ENCODE data around the gene CDHR1. TPM values are rescaled to one million over a fixed set of nuclear protein-coding genes. Genes with fewer than 3 reads are reported as not detected.

Gene CDHR1
- polyA plus RNA-seq, 3 donors = not detected

GRCh38 chr10:84205853-84206525 lies 11.7 kb downstream of the CDHR1 start:
- Mint-ChIP-seq H3K36me3 (no peaks in the 10 kb centered on the region), H3K4me1 (no peaks in the 10 kb centered on the region), H3K27ac (no peak overlapping the region), H3K27me3 (ENCODE audit: low read depth in 3 of 3) (peaks cover 4 to 8% (median 4%) of the 10 kb centered on the region in 3 donors), H3K4me3 (no peak overlapping the region), H3K9me3 (no peaks in the 10 kb centered on the region)
- intact Hi-C loops (cut with micrococcal nuclease) = no loop called here
- Histone ChIP-seq H4K20me1 (ENCODE audit: insufficient read depth, low read length) (no peaks in the 10 kb centered on the region), H3K27ac (ENCODE audit: low read depth in 1 of 2, low read length in 2 of 2) (no peak overlapping the region), H3K27me3 (ENCODE audit: control insufficient read depth in 2 of 2, insufficient read depth in 2 of 2, low read length in 2 of 2) (no peaks in the 10 kb centered on the region), H3K4me2 (replicated peaks; ENCODE audit: extremely low read depth, low read length, poor library complexity, severe bottlenecking) (no peak overlapping the region), H3K9me3 (replicated peaks in 1 of 2; ENCODE audit: control insufficient read depth in 1 of 2, insufficient read depth in 1 of 2, low read length in 2 of 2) (no peaks in the 10 kb centered on the region), H3K36me3 (replicated peaks in 1 of 2; ENCODE audit: control insufficient read depth in 1 of 2, insufficient read depth in 2 of 2, low read length in 2 of 2) (no peaks in the 10 kb centered on the region), H3K4me3 (replicated peaks in 1 of 3; ENCODE audit: low read depth in 2 of 3, low read length in 3 of 3) (no peak overlapping the region), H2AFZ (ENCODE audit: insufficient read depth, low read depth, low read length, poor library complexity, severe bottlenecking) (no peak overlapping the region), H3K9ac (ENCODE audit: insufficient read depth, low read length, poor library complexity, severe bottlenecking) (no peak overlapping the region), H3K4me1 (ENCODE audit: control insufficient read depth in 1 of 2, insufficient read depth in 2 of 2, low read length in 2 of 2) (no peaks in the 10 kb centered on the region), H3K79me2 (ENCODE audit: insufficient read depth, low read length) (no peaks in the 10 kb centered on the region)
- TF ChIP-seq, protein P1, sequence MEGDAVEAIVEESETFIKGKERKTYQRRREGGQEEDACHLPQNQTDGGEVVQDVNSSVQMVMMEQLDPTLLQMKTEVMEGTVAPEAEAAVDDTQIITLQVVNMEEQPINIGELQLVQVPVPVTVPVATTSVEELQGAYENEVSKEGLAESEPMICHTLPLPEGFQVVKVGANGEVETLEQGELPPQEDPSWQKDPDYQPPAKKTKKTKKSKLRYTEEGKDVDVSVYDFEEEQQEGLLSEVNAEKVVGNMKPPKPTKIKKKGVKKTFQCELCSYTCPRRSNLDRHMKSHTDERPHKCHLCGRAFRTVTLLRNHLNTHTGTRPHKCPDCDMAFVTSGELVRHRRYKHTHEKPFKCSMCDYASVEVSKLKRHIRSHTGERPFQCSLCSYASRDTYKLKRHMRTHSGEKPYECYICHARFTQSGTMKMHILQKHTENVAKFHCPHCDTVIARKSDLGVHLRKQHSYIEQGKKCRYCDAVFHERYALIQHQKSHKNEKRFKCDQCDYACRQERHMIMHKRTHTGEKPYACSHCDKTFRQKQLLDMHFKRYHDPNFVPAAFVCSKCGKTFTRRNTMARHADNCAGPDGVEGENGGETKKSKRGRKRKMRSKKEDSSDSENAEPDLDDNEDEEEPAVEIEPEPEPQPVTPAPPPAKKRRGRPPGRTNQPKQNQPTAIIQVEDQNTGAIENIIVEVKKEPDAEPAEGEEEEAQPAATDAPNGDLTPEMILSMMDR (IDR thresholded peaks at IDR 0.05) = peak; percentile 26
- DNase-seq = no peak
- WGBS (ENCODE audit: insufficient coverage) = 94% methylated on average over 4 of the region's 6 CpGs

DNA sequence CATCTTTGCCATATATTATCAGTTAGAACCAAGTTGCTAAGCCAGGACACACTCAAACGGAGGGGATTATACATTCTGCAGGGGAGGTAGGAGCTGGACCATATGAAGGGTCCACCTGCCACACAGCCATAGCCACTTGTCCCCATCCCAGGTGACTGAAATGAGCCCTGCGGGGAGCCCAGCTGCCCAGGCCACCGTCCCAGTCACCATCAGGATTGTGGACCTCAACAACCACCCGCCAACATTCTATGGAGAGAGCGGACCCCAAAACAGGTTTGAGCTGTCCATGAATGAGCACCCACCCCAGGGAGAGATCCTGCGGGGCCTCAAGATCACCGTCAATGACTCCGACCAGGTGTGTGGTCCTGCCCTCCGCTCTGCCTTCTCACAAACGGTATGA lies 13.7 kb downstream of the CDHR1 start:
- no peak overlapping the region for H3K4me2 ChIP-seq (replicated peaks; ENCODE audit: extremely low read depth, low read length, poor library complexity, severe bottlenecking)
- H3K27me3 ChIP-seq (ENCODE audit: control insufficient read depth in 2 of 2, insufficient read depth in 2 of 2, low read length in 2 of 2) = no peaks in the 10 kb centered on the region
- Mint-ChIP-seq H3K27me3 (ENCODE audit: low read depth in 3 of 3) (peaks cover 4 to 13% (median 8%) of the 10 kb centered on the region in 3 donors), H3K9me3 (no peaks in the 10 kb centered on the region), H3K4me1 (no peaks in the 10 kb centered on the region), H3K4me3 (no peak overlapping the region), H3K36me3 (no peaks in the 10 kb centered on the region), H3K27ac (no peak overlapping the region)
- H3K4me3 ChIP-seq (replicated peaks in 1 of 3; ENCODE audit: low read depth in 2 of 3, low read length in 3 of 3) = no peak overlapping the region
- intact Hi-C loops (cut with micrococcal nuclease) = no loop called here
- H2AFZ ChIP-seq (ENCODE audit: insufficient read depth, low read depth, low read length, poor library complexity, severe bottlenecking) = no peak overlapping the region
- no peak for DNase-seq
- no peaks in the 10 kb centered on the region for H4K20me1 ChIP-seq (ENCODE audit: insufficient read depth, low read length)
- no peak overlapping the region for H3K9ac ChIP-seq (ENCODE audit: insufficient read depth, low read length, poor library complexity, severe bottlenecking)
- no peak overlapping the region for H3K27ac ChIP-seq (ENCODE audit: low read depth in 1 of 2, low read length in 2 of 2)
- TF ChIP-seq, protein P1 (IDR thresholded peaks at IDR 0.05) = no peak
- no peaks in the 10 kb centered on the region for H3K79me2 ChIP-seq (ENCODE audit: insufficient read depth, low read length)
- no peaks in the 10 kb centered on the region for H3K9me3 ChIP-seq (replicated peaks in 1 of 2; ENCODE audit: control insufficient read depth in 1 of 2, insufficient read depth in 1 of 2, low read length in 2 of 2)
- no peaks in the 10 kb centered on the region for H3K36me3 ChIP-seq (replicated peaks in 1 of 2; ENCODE audit: control insufficient read depth in 1 of 2, insufficient read depth in 2 of 2, low read length in 2 of 2)
- WGBS (ENCODE audit: insufficient coverage) = 87% methylated on average over 8 of the region's 10 CpGs
- no peaks in the 10 kb centered on the region for H3K4me1 ChIP-seq (ENCODE audit: control insufficient read depth in 1 of 2, insufficient read depth in 2 of 2, low read length in 2 of 2)

Measured in CD14-positive monocyte (primary cell).